HepG2 (cell line): ENCODE results near the gene C1QTNF12. TPM values are rescaled to one million over a fixed set of nuclear protein-coding genes. Genes with fewer than 3 reads are reported as not detected.
"Not testable (repeated sequence)": the region's sequence is repeated elsewhere in the genome, so short reads cannot be mapped to it uniquely, and the experiment has no call there.

ENCODE experiments used
- ATAC-seq: fragments of 200-7000 bp; cut with Tn5 transposase; 3 replicates; pipeline ENCODE4 v1.9.1; 2020; ENCODE audit warnings: mild to moderate bottlenecking, moderate library complexity
- BruUV-seq: library from RNA; stranded (reverse); fragments of 400-500 nt; replicated peaks from 2 replicates; lab custom pipeline; 2021; lab: Mats Ljungman, UMichigan
- CTCF ChIA-PET: fragments of 300-600 bp; formaldehyde crosslinking; extraction: SDS; loops from one replicate; lab custom pipeline; 2021; ENCODE audit warnings: low total read pairs, inconsistent platforms, low intra/inter-chr PET ratio; lab: Yijun Ruan, JAX
- POLR2A ChIA-PET: fragments of 350-600 bp; sonication (Branson Sonifier 250); formaldehyde crosslinking; loops from one replicate; lab custom pipeline; 2020; ENCODE audit warnings: antibody characterized with exemption, inconsistent platforms; lab: Yijun Ruan, JAX
- DNase-seq: peaks from one replicate; pipeline ENCODE4 v3.0.0-alpha.2; 2015; ENCODE audit warnings: low spot score
- FAIRE-seq: peaks from 3 replicates; lab custom pipeline; 2011; peaks lifted over from hg19 to GRCh38; lab: Jason Lieb, UNC
- H2AFZ ChIP-seq: one replicate; pipeline ENCODE4 v1.6.1; 2011; ENCODE audit warnings: low read length, inconsistent platforms
- H3K27ac ChIP-seq: fragments of 300-600 bp; 3 replicates; pipeline ENCODE4 v1.8.0; 2011; ENCODE audit warnings: mixed run types, mild to moderate bottlenecking, mixed read lengths, low read length, inconsistent platforms; ENCODE audit not compliant: insufficient read depth; ENCODE audit errors: extremely low read length
- H3K27me3 ChIP-seq, 2 experiments: fragments of 200-600 bp in 1 of 2; 2 replicates in 1 of 2; 3 replicates in 1 of 2; pipeline versions ENCODE4 v1.6.0 to v1.8.0; 2011; ENCODE audit warnings: low read length in 2 of 2, mild to moderate bottlenecking in 2 of 2, moderate library complexity in 2 of 2, inconsistent platforms in 1 of 2; ENCODE audit not compliant: insufficient read depth in 2 of 2, control insufficient read depth in 1 of 2
- H3K36me3 ChIP-seq, 2 experiments: fragments of 200-600 bp in 1 of 2; replicated peaks in 1 of 2; 2 replicates in 1 of 2; 3 replicates in 1 of 2; pipeline versions ENCODE4 v1.5.1 to v1.8.0; 2011; ENCODE audit warnings: low read length in 2 of 2, inconsistent platforms in 1 of 2; ENCODE audit not compliant: insufficient read depth in 2 of 2, control insufficient read depth in 1 of 2
- H3K4me1 ChIP-seq: 2 replicates; pipeline ENCODE4 v1.5.1; 2012; ENCODE audit warnings: low read length, inconsistent platforms; ENCODE audit not compliant: insufficient read depth
- H3K4me2 ChIP-seq: 2 replicates; pipeline ENCODE4 v1.6.0; 2011; ENCODE audit warnings: low read depth, low read length, inconsistent platforms
- H3K4me3 ChIP-seq, 3 experiments: fragments of 200-600 bp in 1 of 3; sonication (generic), shearing (Covaris generic) in 1 of 3; replicated peaks in 1 of 3; 2 replicates each; pipeline ENCODE4 v1.5.1; 2011 to 2016; ENCODE audit warnings: low read length in 3 of 3, inconsistent platforms in 2 of 3, low read depth in 2 of 3, mild to moderate bottlenecking in 2 of 3, control low read depth in 1 of 3, mixed read lengths in 1 of 3; ENCODE audit not compliant: insufficient read depth in 1 of 3
- H3K79me2 ChIP-seq: one replicate; pipeline ENCODE4 v1.6.1; 2011; ENCODE audit warnings: low read length, inconsistent platforms; ENCODE audit not compliant: insufficient read depth
- H3K9ac ChIP-seq: 2 replicates; pipeline ENCODE4 v1.6.0; 2011; ENCODE audit warnings: mild to moderate bottlenecking, low read depth, low read length, inconsistent platforms; ENCODE audit not compliant: insufficient read depth
- H3K9me3 ChIP-seq: 2 replicates; pipeline ENCODE4 v1.5.1; 2012; ENCODE audit warnings: mild to moderate bottlenecking, low read length
- H4K20me1 ChIP-seq: 2 replicates; pipeline ENCODE4 v1.6.0; 2011; ENCODE audit warnings: inconsistent platforms, mild to moderate bottlenecking, low read length, moderate library complexity; ENCODE audit not compliant: insufficient read depth
- GABPA ChIP-seq, 2 experiments: IDR thresholded peaks; 2 replicates each; pipeline ENCODE4 v1.6.1; 2011 to 2016; ENCODE audit warnings: low read depth in 2 of 2, low read length in 1 of 2, missing biosample characterization in 1 of 2, missing genetic modification characterization in 1 of 2
- ZNF44 ChIP-seq: sonication (generic); formaldehyde crosslinking; IDR thresholded peaks from 2 replicates; pipeline ENCODE4 v1.5.1; 2020; ENCODE audit warnings: mild to moderate bottlenecking, missing genetic modification reagents
- ZNF501 ChIP-seq: sonication (generic); formaldehyde crosslinking; IDR thresholded peaks from 2 replicates; pipeline ENCODE4 v1.5.1; 2020; ENCODE audit warnings: mild to moderate bottlenecking, moderate library complexity, missing genetic modification reagents
- ZNF766 ChIP-seq: sonication (generic); formaldehyde crosslinking; IDR thresholded peaks from 2 replicates; pipeline ENCODE4 v1.5.0; 2020; ENCODE audit warnings: missing genetic modification reagents, borderline replicate concordance
- WGBS: methylation state at CpG from one replicate; pipeline ENCODE4 v1.1.6; 2017; ENCODE audit warnings: low lambda C conversion rate; 5-methylcytosine and 5-hydroxymethylcytosine counted together
- in situ Hi-C: cut with HindIII; loops from 2 replicates; pipeline ENCODE4 v1.10.0; 2017; ENCODE audit warnings: low pct_unique_long_range_greater_than_20kb; ENCODE audit not compliant: extremely low pct_ligation_motif_present
- intact Hi-C: fragments of 100-400 bp; cut with micrococcal nuclease; formaldehyde crosslinking; loops from one replicate; pipeline ENCODE4 v1.10.0; 2022; ENCODE audit not compliant: unreplicated experiment
- polyA plus RNA-seq, 8 experiments: library from polyadenylated mRNA; depleted of rRNA in 3 of 8; stranded (reverse) in 7 of 8; unstranded in 1 of 8; fragments of >200 nt; fragmentation: Illumina TruSeq in 4 of 8; extraction: Trizol in 4 of 8; gene quantifications; 2 replicates each; pipeline versions ENCODE4 v1.2.1 to v1.2.3, GENCODE V29; 2011 to 2016; ENCODE audit warnings: low read depth in 4 of 8, missing spikeins in 1 of 8, mixed read lengths in 1 of 8; ENCODE audit not compliant: insufficient read depth in 1 of 8
- total RNA-seq, 5 experiments: library from RNA; depleted of rRNA; stranded (reverse); fragments of >200 nt; fragmentation: Illumina TruSeq; extraction: Trizol; gene quantifications; 2 replicates each; pipeline ENCODE4 v1.2.3, GENCODE V29; 2016; ENCODE audit warnings: low read depth in 1 of 5
- TF ChIP-seq, protein P1 (sequence below): sonication (generic); formaldehyde crosslinking; IDR thresholded peaks from 2 replicates; pipeline ENCODE4 v1.5.1; 2020; ENCODE audit warnings: mild to moderate bottlenecking, missing genetic modification reagents, moderate library complexity

The C1QTNF12 gene
- total and polyA plus RNA-seq, 2 of the 13 experiments (the other 11 are each of a cell fraction or from before 2014, with no cell fraction given): 0.18 to 0.64 TPM

DNA sequence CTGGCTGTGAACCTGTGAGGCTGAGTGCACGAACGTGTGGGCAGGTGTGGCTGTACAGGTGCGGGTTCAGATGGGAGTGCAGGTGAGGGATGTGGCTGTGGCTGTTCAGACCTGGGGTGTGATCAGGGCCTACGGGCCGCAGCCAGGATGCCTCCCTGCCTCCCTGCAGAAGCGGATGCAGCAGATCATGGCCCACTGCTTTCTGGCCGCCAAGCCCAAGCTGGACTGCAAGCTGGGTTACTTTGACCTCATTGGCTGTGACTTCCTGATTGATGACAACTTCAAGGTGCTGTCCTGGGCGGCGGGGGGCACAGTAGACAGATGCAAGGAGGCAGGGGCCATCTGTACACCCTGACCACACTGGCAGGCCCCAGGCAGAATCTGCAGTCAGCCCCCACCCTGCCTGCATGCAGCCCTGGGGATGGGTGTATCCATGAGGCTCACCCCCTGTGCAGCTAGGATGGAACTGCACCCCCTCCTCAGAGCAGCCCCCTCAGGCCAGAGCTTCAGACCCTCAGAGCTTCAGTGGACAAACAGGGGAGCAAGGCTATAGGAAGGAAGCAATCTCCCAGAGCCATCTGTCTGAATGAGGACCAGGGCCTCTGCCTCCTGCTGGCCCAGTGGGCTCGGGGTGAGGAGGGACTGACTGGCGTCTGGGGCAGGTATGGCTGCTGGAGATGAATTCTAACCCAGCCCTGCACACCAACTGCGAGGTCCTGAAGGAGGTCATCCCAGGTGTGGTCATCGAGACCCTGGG, 49.9 kb downstream of the C1QTNF12 start:
- no peaks in the 10 kb centered on the region for H3K36me3 ChIP-seq
- H3K9me3 ChIP-seq: peaks cover 11% of the 10 kb centered on the region
- H4K20me1 ChIP-seq: no peaks in the 10 kb centered on the region
- no peak overlapping the region for H3K27ac ChIP-seq
- no peaks in the 10 kb centered on the region for H3K79me2 ChIP-seq
- peaks cover 22% of the 10 kb centered on the region for H3K4me1 ChIP-seq
- intact Hi-C loops: no loop called here
- DNase-seq: no peak
- H3K9ac ChIP-seq: no peak overlapping the region
- BruUV-seq: no TSS peak
- ATAC-seq: peak; percentile 34; the same call in 2 of the 3 replicates
- in situ Hi-C loops: no loop called here
- TF ChIP-seq GABPA (IDR thresholded peaks at IDR 0.05; ENCODE audit: low read depth, low read length): no peak
- TF ChIP-seq GABPA (CRISPR knock-in tag; IDR thresholded peaks at IDR 0.05; ENCODE audit: low read depth): no peak
- no peak for TF ChIP-seq ZNF44 (CRISPR knock-in tag)
- TF ChIP-seq, protein P1, sequence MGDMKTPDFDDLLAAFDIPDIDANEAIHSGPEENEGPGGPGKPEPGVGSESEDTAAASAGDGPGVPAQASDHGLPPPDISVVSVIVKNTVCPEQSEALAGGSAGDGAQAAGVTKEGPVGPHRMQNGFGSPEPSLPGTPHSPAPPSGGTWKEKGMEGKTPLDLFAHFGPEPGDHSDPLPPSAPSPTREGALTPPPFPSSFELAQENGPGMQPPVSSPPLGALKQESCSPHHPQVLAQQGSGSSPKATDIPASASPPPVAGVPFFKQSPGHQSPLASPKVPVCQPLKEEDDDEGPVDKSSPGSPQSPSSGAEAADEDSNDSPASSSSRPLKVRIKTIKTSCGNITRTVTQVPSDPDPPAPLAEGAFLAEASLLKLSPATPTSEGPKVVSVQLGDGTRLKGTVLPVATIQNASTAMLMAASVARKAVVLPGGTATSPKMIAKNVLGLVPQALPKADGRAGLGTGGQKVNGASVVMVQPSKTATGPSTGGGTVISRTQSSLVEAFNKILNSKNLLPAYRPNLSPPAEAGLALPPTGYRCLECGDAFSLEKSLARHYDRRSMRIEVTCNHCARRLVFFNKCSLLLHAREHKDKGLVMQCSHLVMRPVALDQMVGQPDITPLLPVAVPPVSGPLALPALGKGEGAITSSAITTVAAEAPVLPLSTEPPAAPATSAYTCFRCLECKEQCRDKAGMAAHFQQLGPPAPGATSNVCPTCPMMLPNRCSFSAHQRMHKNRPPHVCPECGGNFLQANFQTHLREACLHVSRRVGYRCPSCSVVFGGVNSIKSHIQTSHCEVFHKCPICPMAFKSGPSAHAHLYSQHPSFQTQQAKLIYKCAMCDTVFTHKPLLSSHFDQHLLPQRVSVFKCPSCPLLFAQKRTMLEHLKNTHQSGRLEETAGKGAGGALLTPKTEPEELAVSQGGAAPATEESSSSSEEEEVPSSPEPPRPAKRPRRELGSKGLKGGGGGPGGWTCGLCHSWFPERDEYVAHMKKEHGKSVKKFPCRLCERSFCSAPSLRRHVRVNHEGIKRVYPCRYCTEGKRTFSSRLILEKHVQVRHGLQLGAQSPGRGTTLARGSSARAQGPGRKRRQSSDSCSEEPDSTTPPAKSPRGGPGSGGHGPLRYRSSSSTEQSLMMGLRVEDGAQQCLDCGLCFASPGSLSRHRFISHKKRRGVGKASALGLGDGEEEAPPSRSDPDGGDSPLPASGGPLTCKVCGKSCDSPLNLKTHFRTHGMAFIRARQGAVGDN (CRISPR knock-in tag): no peak
- no peak for TF ChIP-seq ZNF501 (CRISPR knock-in tag)
- TF ChIP-seq ZNF766 (CRISPR knock-in tag): no peak
- no peak for FAIRE-seq
- 0% methylated on average over 1 of the region's 13 CpGs for WGBS
- ChIA-PET POLR2A (no interaction called here), CTCF (no interaction called here)
- peaks cover 16 to 32% of the 10 kb centered on the region in 2 experiments; a peak in 4 of 5 replicates for H3K27me3 ChIP-seq
- H3K4me2 ChIP-seq: no peak overlapping the region
- no peak overlapping the region for H3K4me3 ChIP-seq
- H2AFZ ChIP-seq: no peak overlapping the region

DNA sequence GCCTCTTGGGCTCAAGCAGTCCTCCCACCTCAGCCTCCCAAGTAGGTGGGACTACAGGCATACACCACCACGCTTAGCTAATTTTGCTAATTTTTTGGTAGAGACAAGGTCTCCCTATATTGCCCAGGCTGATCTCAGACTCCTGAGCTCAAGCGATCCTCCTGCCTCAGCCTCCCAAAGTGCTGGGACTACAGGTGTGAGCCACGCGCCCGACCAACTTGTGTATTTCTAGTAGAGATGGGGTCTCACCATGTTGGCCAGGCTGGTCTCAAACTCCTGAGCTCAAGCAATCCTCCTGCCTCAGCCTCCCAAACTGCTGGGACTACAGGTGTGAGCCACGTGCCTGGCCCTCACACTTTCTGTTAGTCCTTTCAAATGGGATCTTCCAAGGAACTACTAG, 50.8 kb downstream of the C1QTNF12 start:
- H3K27ac ChIP-seq, H3K36me3 ChIP-seq, H3K4me3 ChIP-seq, BruUV-seq, H4K20me1 ChIP-seq, intact Hi-C loops, H3K9ac ChIP-seq, H3K4me2 ChIP-seq, POLR2A ChIA-PET, CTCF ChIA-PET, DNase-seq, FAIRE-seq, H3K79me2 ChIP-seq, H2AFZ ChIP-seq, in situ Hi-C loops, ATAC-seq: not testable (repeated sequence)
- peaks cover 16 to 29% of the 10 kb centered on the region in 2 experiments; a peak in 4 of 5 replicates for H3K27me3 ChIP-seq
- peaks cover 11% of the 10 kb centered on the region for H3K9me3 ChIP-seq
- WGBS: 63% methylated on average over 6 of the region's 6 CpGs
- peaks cover 20% of the 10 kb centered on the region for H3K4me1 ChIP-seq
